ENCODE results near the gene CCL20. TPM values are rescaled to one million over a fixed set of nuclear protein-coding genes. Genes with fewer than 3 reads are reported as not detected.
A peak's percentile ranks its signal among the peaks of the same experiment; 100 is the strongest.

CCL20 gene
- total and polyA plus RNA-seq, 2 of the 13 experiments (the other 11 are each of a cell fraction or from before 2014, with no cell fraction given): 223 to 903 TPM

DNA sequence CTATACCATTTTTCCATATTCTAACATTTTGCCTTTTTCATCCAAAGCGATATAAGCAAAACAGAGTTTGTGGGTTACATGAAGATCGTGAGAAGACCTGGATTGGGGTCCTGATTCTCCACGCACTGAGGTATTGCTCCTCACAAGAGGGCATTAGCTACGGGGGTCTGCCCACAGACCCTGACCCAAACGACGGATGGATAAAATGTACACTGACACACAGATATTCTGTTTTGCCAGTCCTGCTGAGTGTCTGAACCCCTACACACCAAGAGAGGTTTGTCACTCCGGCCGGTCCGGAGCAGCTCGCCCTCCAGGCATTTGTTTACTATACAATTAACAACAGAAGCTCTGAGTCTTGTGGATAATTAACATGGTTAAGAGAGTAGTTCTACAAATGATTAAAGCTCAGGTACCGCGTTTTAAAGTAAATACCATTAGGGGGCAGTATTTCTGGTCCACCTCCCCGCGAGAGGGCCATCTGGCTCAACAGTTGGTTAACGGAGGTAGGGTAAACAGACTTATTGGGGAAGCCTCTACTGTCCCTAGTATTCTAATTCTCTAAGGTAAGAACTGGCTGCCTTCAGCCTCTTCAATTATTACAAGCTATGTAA is 39.5 kb upstream of the CCL20 start (continued):
- peak; percentile 40; the same call in 1 of the 2 replicates for TF ChIP-seq SOX5 (CRISPR knock-in tag; IDR thresholded peaks at IDR 0.05; ENCODE audit: borderline replicate concordance)
- peak; percentile 23; the same call in 1 of the 2 replicates for TF ChIP-seq RXRB (CRISPR knock-in tag; IDR thresholded peaks at IDR 0.05; ENCODE audit: borderline replicate concordance)
- TF ChIP-seq ERF (CRISPR knock-in tag; IDR thresholded peaks at IDR 0.05): peak; percentile 61; the same call in 1 of the 2 replicates
- no peak for TF ChIP-seq ZNF879 (CRISPR knock-in tag; IDR thresholded peaks at IDR 0.05)
- 0 out of 2 replicates have a peak, but pooled peaks have one; percentile 37 for TF ChIP-seq POGZ (CRISPR knock-in tag; IDR thresholded peaks at IDR 0.05)
- peak; percentile 43; the same call in 1 of the 2 replicates for TF ChIP-seq SIX1 (CRISPR knock-in tag; IDR thresholded peaks at IDR 0.05; ENCODE audit: borderline replicate concordance)
- TF ChIP-seq MIXL1 (CRISPR knock-in tag; IDR thresholded peaks at IDR 0.05): peak; percentile 93
- peak; percentile 9; the same call in 1 of the 2 replicates for TF ChIP-seq RARA (CRISPR knock-in tag; IDR thresholded peaks at IDR 0.05)
- TF ChIP-seq ZMYM3 (CRISPR knock-in tag; IDR thresholded peaks at IDR 0.05): 0 out of 2 replicates have a peak, but pooled peaks have one; percentile 31
- TF ChIP-seq SALL1 (CRISPR knock-in tag; IDR thresholded peaks at IDR 0.05): 0 out of 2 replicates have a peak, but pooled peaks have one; percentile 14
- TF ChIP-seq, protein P1, sequence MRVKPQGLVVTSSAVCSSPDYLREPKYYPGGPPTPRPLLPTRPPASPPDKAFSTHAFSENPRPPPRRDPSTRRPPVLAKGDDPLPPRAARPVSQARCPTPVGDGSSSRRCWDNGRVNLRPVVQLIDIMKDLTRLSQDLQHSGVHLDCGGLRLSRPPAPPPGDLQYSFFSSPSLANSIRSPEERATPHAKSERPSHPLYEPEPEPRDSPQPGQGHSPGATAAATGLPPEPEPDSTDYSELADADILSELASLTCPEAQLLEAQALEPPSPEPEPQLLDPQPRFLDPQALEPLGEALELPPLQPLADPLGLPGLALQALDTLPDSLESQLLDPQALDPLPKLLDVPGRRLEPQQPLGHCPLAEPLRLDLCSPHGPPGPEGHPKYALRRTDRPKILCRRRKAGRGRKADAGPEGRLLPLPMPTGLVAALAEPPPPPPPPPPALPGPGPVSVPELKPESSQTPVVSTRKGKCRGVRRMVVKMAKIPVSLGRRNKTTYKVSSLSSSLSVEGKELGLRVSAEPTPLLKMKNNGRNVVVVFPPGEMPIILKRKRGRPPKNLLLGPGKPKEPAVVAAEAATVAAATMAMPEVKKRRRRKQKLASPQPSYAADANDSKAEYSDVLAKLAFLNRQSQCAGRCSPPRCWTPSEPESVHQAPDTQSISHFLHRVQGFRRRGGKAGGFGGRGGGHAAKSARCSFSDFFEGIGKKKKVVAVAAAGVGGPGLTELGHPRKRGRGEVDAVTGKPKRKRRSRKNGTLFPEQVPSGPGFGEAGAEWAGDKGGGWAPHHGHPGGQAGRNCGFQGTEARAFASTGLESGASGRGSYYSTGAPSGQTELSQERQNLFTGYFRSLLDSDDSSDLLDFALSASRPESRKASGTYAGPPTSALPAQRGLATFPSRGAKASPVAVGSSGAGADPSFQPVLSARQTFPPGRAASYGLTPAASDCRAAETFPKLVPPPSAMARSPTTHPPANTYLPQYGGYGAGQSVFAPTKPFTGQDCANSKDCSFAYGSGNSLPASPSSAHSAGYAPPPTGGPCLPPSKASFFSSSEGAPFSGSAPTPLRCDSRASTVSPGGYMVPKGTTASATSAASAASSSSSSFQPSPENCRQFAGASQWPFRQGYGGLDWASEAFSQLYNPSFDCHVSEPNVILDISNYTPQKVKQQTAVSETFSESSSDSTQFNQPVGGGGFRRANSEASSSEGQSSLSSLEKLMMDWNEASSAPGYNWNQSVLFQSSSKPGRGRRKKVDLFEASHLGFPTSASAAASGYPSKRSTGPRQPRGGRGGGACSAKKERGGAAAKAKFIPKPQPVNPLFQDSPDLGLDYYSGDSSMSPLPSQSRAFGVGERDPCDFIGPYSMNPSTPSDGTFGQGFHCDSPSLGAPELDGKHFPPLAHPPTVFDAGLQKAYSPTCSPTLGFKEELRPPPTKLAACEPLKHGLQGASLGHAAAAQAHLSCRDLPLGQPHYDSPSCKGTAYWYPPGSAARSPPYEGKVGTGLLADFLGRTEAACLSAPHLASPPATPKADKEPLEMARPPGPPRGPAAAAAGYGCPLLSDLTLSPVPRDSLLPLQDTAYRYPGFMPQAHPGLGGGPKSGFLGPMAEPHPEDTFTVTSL (CRISPR knock-in tag; IDR thresholded peaks at IDR 0.05; ENCODE audit: borderline replicate concordance): no peak
- 0 out of 2 replicates have a peak, but pooled peaks have one; percentile 40 for TF ChIP-seq ISL2 (CRISPR knock-in tag; IDR thresholded peaks at IDR 0.05)
- TF ChIP-seq HMG20A (CRISPR knock-in tag; IDR thresholded peaks at IDR 0.05; ENCODE audit: borderline replicate concordance): peak; percentile 26; the same call in 1 of the 2 replicates
- no peak for TF ChIP-seq ZNF33B (CRISPR knock-in tag; IDR thresholded peaks at IDR 0.05)
- TF ChIP-seq ZNF343 (CRISPR knock-in tag; IDR thresholded peaks at IDR 0.05): no peak
- TF ChIP-seq ZNF468 (CRISPR knock-in tag; IDR thresholded peaks at IDR 0.05): no peak
- peak; percentile 45; the same call in 1 of the 2 replicates for TF ChIP-seq TCF7 (IDR thresholded peaks at IDR 0.05; ENCODE audit: low read depth)
- 0 out of 2 replicates have a peak, but pooled peaks have one; percentile 38 for TF ChIP-seq KAT8 (CRISPR knock-in tag; IDR thresholded peaks at IDR 0.05)
- TF ChIP-seq ZNF501 (CRISPR knock-in tag; IDR thresholded peaks at IDR 0.05): peak; percentile 55
- TF ChIP-seq PPARG (CRISPR knock-in tag; conservative IDR thresholded peaks at IDR 0.05): peak; percentile 44; the same call in 1 of the 2 replicates
- TF ChIP-seq SMC3 (IDR thresholded peaks at IDR 0.05; ENCODE audit: low read length): peak; percentile 72; the same call in 1 of the 2 replicates
- peak; percentile 66 for TF ChIP-seq FOXA3 (CRISPR knock-in tag; IDR thresholded peaks at IDR 0.05)
- TF ChIP-seq STAG1 (CRISPR knock-in tag; IDR thresholded peaks at IDR 0.05): peak; percentile 78
- TF ChIP-seq ZNF644 (CRISPR knock-in tag; IDR thresholded peaks at IDR 0.05; ENCODE audit: low read depth): 0 out of 2 replicates have a peak, but pooled peaks have one; percentile 23
- TF ChIP-seq ZNF678 (CRISPR knock-in tag; IDR thresholded peaks at IDR 0.05): no peak
- 0 out of 2 replicates have a peak, but pooled peaks have one; percentile 43 for TF ChIP-seq ZNF205 (CRISPR knock-in tag; IDR thresholded peaks at IDR 0.05)
- peak; percentile 45; the same call in 1 of the 2 replicates for TF ChIP-seq ZNF598 (CRISPR knock-in tag; IDR thresholded peaks at IDR 0.05; ENCODE audit: borderline replicate concordance)
- peak; percentile 24 for TF ChIP-seq XRCC5 (optimal IDR thresholded peaks at IDR 0.05; ENCODE audit: low read length)
